ENCODE measurements around the gene HAGH. TPM values are rescaled to one million over a fixed set of nuclear protein-coding genes. Genes with fewer than 3 reads are reported as not detected.

Gene HAGH
- total and polyA plus RNA-seq, 4 donors, result 51.2 to 99.7 (median 80.2) TPM

- DNase-seq (no peak), ATAC-seq (ENCODE audit: insufficient read depth, low FRiP score) (no peak)
- peaks cover 3 to 33% (median 7%) of the 10 kb centered on the region in 4 donors for H3K36me3 ChIP-seq (ENCODE audit: control insufficient read depth in 4 of 4, insufficient read depth in 4 of 4, low read length in 4 of 4)
- H3K27me3 ChIP-seq (ENCODE audit: control insufficient read depth in 3 of 3, insufficient read depth in 3 of 3, low read length in 2 of 3), result no peaks in the 10 kb centered on the region
- H3K4me3 ChIP-seq, result no peak overlapping the region
- H3K27ac ChIP-seq (ENCODE audit: low read depth in 1 of 2, low read length in 1 of 2), result no peak overlapping the region
- 94 to 96% methylated on average over 16 of the region's 16 CpGs for WGBS, 2 donors
- TF ChIP-seq, protein P1, sequence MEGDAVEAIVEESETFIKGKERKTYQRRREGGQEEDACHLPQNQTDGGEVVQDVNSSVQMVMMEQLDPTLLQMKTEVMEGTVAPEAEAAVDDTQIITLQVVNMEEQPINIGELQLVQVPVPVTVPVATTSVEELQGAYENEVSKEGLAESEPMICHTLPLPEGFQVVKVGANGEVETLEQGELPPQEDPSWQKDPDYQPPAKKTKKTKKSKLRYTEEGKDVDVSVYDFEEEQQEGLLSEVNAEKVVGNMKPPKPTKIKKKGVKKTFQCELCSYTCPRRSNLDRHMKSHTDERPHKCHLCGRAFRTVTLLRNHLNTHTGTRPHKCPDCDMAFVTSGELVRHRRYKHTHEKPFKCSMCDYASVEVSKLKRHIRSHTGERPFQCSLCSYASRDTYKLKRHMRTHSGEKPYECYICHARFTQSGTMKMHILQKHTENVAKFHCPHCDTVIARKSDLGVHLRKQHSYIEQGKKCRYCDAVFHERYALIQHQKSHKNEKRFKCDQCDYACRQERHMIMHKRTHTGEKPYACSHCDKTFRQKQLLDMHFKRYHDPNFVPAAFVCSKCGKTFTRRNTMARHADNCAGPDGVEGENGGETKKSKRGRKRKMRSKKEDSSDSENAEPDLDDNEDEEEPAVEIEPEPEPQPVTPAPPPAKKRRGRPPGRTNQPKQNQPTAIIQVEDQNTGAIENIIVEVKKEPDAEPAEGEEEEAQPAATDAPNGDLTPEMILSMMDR (IDR thresholded peaks at IDR 0.05; ENCODE audit: control extremely low read depth, extremely low read depth), result no peak
- peaks cover 0 to 13% (median 0%) of the 10 kb centered on the region in 5 donors for H3K4me1 ChIP-seq (ENCODE audit: control insufficient read depth in 5 of 5, insufficient read depth in 5 of 5, low read length in 5 of 5)
- no peaks in the 10 kb centered on the region for H3K9me3 ChIP-seq (ENCODE audit: control insufficient read depth in 4 of 4, insufficient read depth in 3 of 4, low read length in 3 of 4)
- no peak overlapping the region for H3K9ac ChIP-seq (ENCODE audit: insufficient read depth in 1 of 2, low read length in 2 of 2)
Observed at GRCh38 chr16:1810536-1810935, 16.1 kb downstream of the HAGH start.

DNA sequence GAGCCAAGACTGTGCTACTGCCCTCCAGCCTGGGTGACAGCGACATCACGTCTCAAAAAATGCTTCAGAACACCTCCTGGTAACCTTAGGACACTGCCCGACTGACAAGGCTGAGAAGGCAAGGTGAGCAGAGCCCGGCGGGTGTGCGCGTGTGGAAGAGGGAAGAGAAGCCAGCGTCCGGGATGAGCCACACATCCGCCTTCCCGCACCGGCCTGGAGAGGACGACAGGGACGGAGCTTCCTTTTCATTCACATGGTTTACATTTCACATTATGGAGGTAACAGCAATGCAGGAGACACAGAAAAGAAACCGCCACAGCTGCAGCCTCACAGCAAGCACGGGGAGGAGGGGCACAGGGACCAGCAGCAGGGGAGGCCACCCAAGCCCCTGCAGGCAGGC lies 16.5 kb downstream of the HAGH start:
- H3K36me3 ChIP-seq (ENCODE audit: control insufficient read depth in 4 of 4, insufficient read depth in 4 of 4, low read length in 4 of 4), result peaks cover 2 to 30% (median 6%) of the 10 kb centered on the region in 4 donors
- H3K9ac ChIP-seq (ENCODE audit: insufficient read depth in 1 of 2, low read length in 2 of 2), result no peak overlapping the region
- peaks cover 0 to 13% (median 0%) of the 10 kb centered on the region in 5 donors for H3K4me1 ChIP-seq (ENCODE audit: control insufficient read depth in 5 of 5, insufficient read depth in 5 of 5, low read length in 5 of 5)
- TF ChIP-seq, protein P1 (IDR thresholded peaks at IDR 0.05; ENCODE audit: control extremely low read depth, extremely low read depth), result no peak
- no peak overlapping the region for H3K27ac ChIP-seq (ENCODE audit: low read depth in 1 of 2, low read length in 1 of 2)
- H3K4me3 ChIP-seq, result no peak overlapping the region
- DNase-seq (no peak), ATAC-seq (ENCODE audit: insufficient read depth, low FRiP score) (no peak)
- WGBS, 2 donors, result 97% methylated on average over 13 to 16 of the region's 16 CpGs
- H3K27me3 ChIP-seq (ENCODE audit: control insufficient read depth in 3 of 3, insufficient read depth in 3 of 3, low read length in 2 of 3), result no peaks in the 10 kb centered on the region
- H3K9me3 ChIP-seq (ENCODE audit: control insufficient read depth in 4 of 4, insufficient read depth in 3 of 4, low read length in 3 of 4), result no peaks in the 10 kb centered on the region

- Histone ChIP-seq H3K9ac (ENCODE audit: insufficient read depth in 1 of 2, low read length in 2 of 2) (no peak overlapping the region), H3K9me3 (ENCODE audit: control insufficient read depth in 4 of 4, insufficient read depth in 3 of 4, low read length in 3 of 4) (no peaks in the 10 kb centered on the region), H3K27me3 (ENCODE audit: control insufficient read depth in 3 of 3, insufficient read depth in 3 of 3, low read length in 2 of 3) (no peaks in the 10 kb centered on the region), H3K27ac (ENCODE audit: low read depth in 1 of 2, low read length in 1 of 2) (no peak overlapping the region), H3K36me3 (ENCODE audit: control insufficient read depth in 4 of 4, insufficient read depth in 4 of 4, low read length in 4 of 4) (peaks cover 0 to 29% (median 6%) of the 10 kb centered on the region in 4 donors), H3K4me1 (ENCODE audit: control insufficient read depth in 5 of 5, insufficient read depth in 5 of 5, low read length in 5 of 5) (peaks cover 0 to 13% (median 0%) of the 10 kb centered on the region in 5 donors), H3K4me3 (no peak overlapping the region)
- TF ChIP-seq, protein P1 (IDR thresholded peaks at IDR 0.05; ENCODE audit: control extremely low read depth, extremely low read depth), result no peak
- WGBS, 2 donors, result 75 to 84% methylated on average over 27 to 28 of the region's 28 CpGs
- DNase-seq (no peak), ATAC-seq (ENCODE audit: insufficient read depth, low FRiP score) (no peak)
Observed at GRCh38 chr16:1809281-1809801, 17.3 kb downstream of the HAGH start.

GRCh38 chr16:1808691-1809090 lies 17.9 kb downstream of the HAGH start:
- no peak for ATAC-seq (ENCODE audit: insufficient read depth, low FRiP score)

More at GRCh38 chr16:1808691-1809090, 17.9 kb downstream of the HAGH start:
- DNase-seq, result no peak
- Histone ChIP-seq H3K27ac (ENCODE audit: low read depth in 1 of 2, low read length in 1 of 2) (no peak overlapping the region), H3K9me3 (ENCODE audit: control insufficient read depth in 4 of 4, insufficient read depth in 3 of 4, low read length in 3 of 4) (no peaks in the 10 kb centered on the region), H3K36me3 (ENCODE audit: control insufficient read depth in 4 of 4, insufficient read depth in 4 of 4, low read length in 4 of 4) (peaks cover 0 to 29% (median 6%) of the 10 kb centered on the region in 4 donors), H3K4me1 (ENCODE audit: control insufficient read depth in 5 of 5, insufficient read depth in 5 of 5, low read length in 5 of 5) (peaks cover 0 to 13% (median 0%) of the 10 kb centered on the region in 5 donors), H3K9ac (ENCODE audit: insufficient read depth in 1 of 2, low read length in 2 of 2) (no peak overlapping the region), H3K4me3 (no peak overlapping the region), H3K27me3 (ENCODE audit: control insufficient read depth in 3 of 3, insufficient read depth in 3 of 3, low read length in 2 of 3) (no peaks in the 10 kb centered on the region)
- 81% methylated on average over 18 of the region's 18 CpGs for WGBS, 2 donors
- TF ChIP-seq, protein P1 (IDR thresholded peaks at IDR 0.05; ENCODE audit: control extremely low read depth, extremely low read depth), result no peak

Measured in lung (tissue), 12 donors.